GM12874 (cell line): ENCODE measurements around the gene LNPK.

Experiments used
- TF ChIP-seq, protein P1 (sequence below): IDR thresholded peaks from 2 replicates; pipeline ENCODE4 v1.5.1; 2011; ENCODE audit warnings: low read depth, mild to moderate bottlenecking, control low read depth, low read length, moderate library complexity; ENCODE audit not compliant: insufficient read depth

Gene LNPK

DNA sequence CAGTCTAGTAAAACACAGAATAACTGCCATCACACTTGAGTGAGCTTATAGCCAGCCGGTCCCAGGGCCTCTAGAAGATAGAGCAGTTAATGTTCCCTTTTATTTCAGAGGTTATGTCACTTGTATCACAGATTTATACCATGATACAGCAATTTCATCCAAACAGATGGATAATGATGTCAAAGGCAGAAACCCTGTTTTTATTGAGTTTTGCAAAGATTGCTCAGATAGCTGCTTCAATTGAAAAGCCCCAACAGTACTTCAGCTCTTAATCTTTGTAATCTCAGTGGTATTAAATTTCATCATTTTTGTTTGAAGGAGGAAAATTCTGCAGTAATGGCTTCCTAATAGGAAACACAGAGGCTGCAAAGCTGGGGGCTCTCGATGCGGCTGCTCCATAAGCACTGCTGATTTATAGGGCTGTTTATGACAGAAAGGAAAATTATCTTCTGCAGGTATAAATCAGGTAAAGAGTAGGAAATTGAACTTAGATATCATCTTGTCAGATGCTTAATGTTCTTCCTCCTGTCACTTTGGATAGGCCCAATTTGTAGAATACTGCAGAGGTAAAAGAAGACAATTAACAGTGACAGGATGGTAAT lies 112.3 kb downstream of the LNPK start:
- TF ChIP-seq, protein P1, sequence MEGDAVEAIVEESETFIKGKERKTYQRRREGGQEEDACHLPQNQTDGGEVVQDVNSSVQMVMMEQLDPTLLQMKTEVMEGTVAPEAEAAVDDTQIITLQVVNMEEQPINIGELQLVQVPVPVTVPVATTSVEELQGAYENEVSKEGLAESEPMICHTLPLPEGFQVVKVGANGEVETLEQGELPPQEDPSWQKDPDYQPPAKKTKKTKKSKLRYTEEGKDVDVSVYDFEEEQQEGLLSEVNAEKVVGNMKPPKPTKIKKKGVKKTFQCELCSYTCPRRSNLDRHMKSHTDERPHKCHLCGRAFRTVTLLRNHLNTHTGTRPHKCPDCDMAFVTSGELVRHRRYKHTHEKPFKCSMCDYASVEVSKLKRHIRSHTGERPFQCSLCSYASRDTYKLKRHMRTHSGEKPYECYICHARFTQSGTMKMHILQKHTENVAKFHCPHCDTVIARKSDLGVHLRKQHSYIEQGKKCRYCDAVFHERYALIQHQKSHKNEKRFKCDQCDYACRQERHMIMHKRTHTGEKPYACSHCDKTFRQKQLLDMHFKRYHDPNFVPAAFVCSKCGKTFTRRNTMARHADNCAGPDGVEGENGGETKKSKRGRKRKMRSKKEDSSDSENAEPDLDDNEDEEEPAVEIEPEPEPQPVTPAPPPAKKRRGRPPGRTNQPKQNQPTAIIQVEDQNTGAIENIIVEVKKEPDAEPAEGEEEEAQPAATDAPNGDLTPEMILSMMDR: no peak

DNA sequence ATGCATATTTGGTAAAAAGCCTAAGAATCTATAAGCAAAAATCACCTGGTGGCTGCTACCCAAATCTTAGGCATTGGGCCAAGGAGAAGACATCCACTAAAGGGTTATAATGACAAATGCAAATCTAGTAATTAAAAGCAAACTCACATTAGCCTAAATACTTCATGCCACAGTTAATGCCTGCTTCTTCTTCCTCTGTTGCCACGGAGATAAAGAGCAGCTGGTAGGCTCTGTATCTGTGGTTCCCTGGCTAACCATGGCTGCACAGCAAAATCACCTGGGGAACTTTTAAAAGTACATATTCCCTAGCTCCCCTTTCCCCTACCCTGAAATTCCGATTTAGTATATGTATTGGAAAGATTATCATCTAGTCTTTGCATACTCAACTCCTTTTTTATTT lies 114.3 kb downstream of the LNPK start:
- TF ChIP-seq, protein P1: no peak

DNA sequence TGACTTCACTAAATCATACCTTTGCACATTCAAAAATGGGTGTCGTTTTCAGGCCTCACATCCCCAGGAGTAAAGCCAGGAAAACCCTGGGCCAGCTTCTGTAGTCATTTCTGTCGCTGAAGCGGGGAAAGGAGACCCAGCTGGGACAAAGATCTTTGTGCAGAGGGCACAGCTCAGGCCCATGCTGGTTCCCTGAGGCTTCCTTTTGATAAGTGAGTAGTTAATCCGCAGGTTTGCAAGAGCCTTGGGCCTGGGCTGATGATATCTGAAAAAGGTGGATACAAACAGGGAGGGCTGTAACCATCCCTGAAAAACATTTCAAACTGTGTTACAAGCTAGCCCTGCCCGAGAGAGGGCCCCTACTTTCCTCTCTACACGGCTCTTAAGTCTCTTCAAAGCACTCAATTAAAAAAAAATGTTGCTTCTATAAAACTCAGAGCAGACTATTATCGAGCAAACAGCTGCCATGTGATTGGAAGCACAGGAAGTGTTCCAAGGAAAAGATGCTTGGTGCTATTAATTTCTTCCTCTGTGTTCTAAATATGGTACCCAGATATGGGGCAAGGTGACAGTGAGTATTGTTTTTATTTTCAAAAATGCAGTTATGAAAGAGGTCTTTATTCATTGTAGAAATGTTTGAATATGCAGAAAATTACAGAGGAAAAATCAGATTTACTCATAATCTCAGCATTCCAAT lies 117.2 kb downstream of the LNPK start:
- TF ChIP-seq, protein P1: no peak

DNA sequence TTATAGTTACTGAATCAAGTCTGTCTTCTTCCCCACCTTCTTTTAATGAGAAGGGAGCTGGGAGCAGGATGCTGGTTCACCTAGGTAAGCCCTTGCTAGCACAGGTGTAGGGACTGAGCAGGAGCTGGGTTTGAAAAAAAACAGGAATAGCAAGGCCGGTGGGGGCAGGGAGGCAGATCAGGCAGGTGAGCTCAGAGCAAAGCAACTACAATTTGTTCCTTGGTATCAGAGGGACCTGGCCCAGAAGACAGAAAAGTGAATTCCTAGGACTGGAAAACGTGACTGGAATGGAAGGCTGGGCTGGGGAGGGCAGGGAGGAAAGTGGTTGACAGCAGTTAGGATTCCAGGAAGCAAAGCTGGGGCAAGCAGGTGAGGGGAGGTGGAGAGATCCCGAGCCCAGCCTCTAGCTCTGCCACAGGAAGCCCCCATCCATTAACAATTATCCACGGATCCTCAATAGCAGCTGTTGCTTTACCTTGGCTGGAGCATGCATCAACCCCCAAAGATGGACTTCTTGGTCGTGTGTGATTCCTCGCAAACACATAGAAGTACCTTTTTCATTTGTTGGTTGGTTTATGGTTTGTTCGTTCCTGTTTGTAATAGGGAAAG lies 118.4 kb downstream of the LNPK start:
- TF ChIP-seq, protein P1: no peak

DNA sequence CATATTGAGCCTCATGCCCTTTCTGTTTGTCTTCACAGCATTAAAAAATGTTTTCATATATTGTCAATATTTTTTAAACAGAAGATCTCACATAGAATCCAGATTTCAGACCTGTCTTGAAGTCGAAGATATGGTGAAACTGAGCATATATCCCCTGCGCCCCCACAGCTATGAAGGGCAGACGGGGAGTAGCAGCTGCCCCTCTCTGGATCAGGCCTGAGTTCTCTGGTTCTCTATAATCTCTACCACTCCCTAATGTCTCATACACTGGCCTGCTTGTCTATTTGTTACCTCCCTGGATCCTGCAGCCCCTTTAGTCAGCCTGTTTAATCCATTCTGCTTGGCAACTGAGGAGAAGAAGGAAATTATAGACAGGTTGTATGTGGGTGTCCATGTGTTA lies 122.4 kb downstream of the LNPK start:
- TF ChIP-seq, protein P1: no peak

DNA sequence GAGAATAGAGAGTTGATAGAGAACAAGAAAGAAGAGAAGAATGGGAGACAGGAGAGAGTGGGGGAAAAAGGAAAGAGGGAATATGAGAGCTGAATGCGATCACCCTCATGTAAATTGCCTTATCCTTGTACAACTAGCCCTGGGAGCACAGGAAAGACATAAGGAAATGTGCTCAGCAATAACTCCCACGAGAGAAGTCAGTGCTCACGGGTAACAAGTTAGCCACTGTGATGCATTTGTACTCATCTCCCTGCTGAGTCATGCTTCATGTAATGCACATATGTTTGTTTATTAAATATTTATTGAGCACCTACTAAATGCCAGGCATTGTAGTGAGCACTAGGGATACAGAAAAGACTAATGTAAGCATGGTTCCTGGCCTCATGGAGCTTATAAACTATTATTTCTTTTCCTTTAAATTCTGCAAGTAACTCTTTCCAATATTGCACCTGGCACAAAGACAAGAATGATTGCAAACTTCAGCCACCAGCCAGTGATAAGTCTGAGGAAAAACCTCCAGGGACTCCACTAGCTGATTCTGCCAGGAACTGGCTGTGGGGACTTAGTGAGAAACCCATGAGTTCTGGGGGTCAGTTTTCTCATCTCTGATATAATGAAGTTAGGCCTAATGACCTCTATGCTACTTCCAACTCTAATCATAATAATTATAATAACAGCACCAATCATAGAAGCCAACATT lies 124.1 kb downstream of the LNPK start:
- TF ChIP-seq, protein P1: no peak

DNA sequence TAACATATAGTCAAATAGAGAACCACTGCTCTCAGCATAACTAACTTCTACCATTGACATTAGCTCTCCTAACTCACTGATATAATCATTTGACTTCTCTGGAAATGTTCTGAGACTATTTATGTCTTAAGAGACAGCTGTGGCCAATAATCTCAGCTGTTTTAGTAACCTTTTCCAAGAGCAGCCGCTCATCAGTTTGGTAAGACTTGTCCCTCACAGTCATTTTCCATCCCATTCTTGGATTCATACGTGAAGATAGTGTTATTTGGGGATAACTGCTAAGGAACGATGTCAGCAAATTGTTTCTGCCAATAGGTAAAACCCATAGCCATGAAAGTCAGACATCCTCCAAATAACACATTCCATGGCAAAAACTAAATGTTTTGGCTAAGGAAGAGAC lies 127.8 kb downstream of the LNPK start:
- TF ChIP-seq, protein P1: no peak
